ENCODE data around the gene AMBP.

AMBP gene

DNA sequence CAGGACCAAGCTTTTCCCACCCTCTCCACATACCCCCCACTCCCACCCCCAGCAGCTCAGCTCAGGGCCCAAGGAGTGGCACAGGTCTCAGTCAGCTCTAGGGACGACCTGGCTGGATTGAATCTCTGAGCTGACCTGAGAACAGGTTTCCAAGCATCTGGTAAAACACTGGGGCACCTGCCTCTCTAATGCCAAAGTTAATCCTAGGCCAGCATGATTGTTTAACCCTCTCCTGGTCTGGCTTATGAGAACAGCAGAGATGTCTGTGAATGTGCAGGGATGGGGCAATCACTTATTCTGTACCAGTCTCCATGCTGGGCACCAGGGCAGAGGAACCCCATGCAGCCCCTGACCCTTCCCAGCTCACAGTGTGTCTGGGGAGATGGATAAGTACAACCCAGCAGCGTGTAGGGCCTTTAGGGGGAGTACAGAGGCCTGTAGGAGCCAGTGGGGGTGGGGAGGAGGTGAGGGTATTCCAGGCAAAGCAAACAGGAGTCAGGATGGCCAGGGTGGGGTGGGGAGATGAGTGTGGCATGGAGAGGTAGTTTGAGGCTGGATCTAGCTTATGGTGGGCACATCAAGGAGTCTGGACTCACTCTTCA is 21.7 kb upstream of the AMBP start:
- no peak for DNase-seq
- 0 out of 2 replicates have a peak, but pooled peaks cover 2% of the 10 kb centered on the region for H3K9me3 ChIP-seq
- TF ChIP-seq, protein P1, sequence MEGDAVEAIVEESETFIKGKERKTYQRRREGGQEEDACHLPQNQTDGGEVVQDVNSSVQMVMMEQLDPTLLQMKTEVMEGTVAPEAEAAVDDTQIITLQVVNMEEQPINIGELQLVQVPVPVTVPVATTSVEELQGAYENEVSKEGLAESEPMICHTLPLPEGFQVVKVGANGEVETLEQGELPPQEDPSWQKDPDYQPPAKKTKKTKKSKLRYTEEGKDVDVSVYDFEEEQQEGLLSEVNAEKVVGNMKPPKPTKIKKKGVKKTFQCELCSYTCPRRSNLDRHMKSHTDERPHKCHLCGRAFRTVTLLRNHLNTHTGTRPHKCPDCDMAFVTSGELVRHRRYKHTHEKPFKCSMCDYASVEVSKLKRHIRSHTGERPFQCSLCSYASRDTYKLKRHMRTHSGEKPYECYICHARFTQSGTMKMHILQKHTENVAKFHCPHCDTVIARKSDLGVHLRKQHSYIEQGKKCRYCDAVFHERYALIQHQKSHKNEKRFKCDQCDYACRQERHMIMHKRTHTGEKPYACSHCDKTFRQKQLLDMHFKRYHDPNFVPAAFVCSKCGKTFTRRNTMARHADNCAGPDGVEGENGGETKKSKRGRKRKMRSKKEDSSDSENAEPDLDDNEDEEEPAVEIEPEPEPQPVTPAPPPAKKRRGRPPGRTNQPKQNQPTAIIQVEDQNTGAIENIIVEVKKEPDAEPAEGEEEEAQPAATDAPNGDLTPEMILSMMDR (IDR thresholded peaks at IDR 0.05; ENCODE audit: low read depth, low read length): no peak
- H3K4me3 ChIP-seq (ENCODE audit: low read depth, low read length): no peak overlapping the region
- H3K4me1 ChIP-seq: no peaks in the 10 kb centered on the region
- H3K27me3 ChIP-seq: peaks cover 26% of the 10 kb centered on the region
- H3K36me3 ChIP-seq: no peaks in the 10 kb centered on the region

DNA sequence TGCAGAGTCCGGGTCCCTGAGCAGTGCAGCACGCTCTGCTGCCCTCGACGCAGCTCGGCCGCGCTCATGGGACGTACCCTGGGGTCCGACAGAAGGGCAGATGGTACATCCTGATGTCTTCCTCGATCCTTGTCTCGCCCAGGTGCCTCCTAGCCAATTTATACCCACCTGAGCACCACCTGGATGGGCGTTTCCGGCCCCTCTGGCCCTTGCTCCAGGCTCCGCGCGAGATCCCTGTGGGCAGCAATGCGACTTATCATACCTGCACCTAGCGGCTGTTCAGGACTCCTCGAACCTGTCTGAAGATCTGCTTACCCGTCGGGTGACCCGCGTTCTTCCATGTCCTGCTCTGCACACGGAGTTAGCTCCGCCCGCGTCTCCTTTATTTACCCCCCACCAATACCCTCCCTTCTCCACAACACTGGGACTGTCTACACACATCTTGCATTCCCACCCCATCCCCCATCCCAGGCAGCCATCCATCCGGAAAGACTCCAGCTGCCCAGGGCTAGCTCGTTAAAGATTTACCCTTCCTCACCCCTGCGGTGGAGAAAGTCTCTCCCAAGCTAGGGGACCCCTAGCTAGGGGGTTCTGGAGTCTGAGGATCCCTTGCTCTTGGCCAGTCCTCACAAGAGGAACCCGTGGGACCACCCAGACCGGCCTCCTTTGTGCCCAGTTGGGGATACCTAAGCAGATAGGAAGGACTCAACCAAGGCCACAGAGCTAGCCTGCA is 21.0 kb upstream of the AMBP start, which contains the start of gene KIF12:
KIF12 (minus strand) TSS at position 357 of the 733 bp plus-strand sequence; CDS start at position 341, 16 bp downstream.
- no peaks in the 10 kb centered on the region for H3K36me3 ChIP-seq
- H3K9me3 ChIP-seq: 0 out of 2 replicates have a peak, but pooled peaks cover 2% of the 10 kb centered on the region
- TF ChIP-seq, protein P1 (IDR thresholded peaks at IDR 0.05; ENCODE audit: low read depth, low read length): no peak
- H3K27me3 ChIP-seq: peaks cover 19% of the 10 kb centered on the region
- DNase-seq: no peak
- H3K4me3 ChIP-seq (ENCODE audit: low read depth, low read length): peak within 1 kb of the TSS; percentile 29; the same call in 1 of the 2 replicates
- no peaks in the 10 kb centered on the region for H3K4me1 ChIP-seq

DNA sequence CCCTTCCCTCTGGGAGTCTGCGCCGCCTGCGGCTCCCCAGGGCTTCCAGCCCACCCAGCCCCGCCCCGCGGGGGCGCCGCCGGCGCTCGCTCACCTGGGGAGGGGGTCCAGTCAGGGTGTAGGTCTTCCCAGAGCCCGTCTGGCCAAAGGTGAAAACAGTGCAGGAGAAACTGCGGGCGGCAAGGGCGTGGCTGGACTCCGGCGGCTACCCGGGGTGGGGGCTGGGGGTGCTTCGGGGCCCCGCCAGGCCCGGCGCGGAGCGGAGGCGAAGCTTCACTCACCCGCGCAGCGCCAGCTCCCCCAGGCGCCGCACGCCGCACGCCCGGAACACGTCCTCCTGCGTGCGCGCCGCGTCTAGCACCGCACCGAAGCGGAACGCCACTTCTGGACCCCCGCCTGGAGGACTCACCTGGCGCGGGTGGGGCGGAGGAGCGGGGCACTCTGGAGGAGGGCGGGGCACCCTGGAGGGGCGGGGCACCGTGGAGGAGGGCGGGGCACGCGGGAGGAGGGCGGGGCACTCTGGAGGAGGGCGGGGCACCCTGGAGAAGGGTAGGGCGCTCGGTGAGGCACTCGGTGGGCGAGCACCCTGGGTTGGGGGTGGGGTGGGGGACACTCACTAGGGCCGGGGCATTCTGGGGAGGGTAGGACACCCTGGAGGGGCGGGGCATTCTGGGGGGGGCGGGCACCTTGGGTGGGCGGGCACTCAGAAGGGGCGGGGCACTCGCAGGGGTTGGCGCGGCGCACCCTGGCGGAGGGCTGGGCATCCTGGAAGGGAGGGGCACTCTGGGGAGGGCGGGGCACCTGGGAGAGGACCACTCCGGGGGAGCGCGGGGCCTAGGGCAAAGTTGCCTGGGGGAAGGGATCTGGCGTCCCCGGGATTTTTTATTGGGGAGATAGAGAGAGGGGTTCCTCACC is 20.2 kb upstream of the AMBP start:
- H3K9me3 ChIP-seq: 0 out of 2 replicates have a peak, but pooled peaks cover 2% of the 10 kb centered on the region

DNA sequence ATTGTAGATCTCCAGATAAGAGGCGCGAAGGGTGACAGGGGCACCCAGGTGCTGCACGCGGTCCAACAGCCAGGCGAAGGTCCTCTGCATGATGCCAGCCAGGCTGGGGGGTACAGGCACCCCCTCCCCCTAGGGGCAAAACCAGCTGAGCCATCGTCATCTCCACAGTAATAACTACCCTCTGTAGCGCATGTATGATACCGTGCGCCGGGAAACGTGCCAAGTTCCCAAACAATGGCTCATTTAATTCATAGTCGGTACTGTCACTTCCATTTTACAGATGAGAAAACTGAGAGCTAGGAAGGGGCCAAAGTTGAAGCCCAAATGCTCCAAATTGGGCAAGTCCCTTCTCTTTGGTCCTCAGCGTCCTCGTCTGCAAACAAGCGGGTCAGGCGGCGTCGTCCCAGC is 19.5 kb upstream of the AMBP start:
- TF ChIP-seq, protein P1 (IDR thresholded peaks at IDR 0.05; ENCODE audit: low read depth, low read length): no peak
- Histone ChIP-seq H3K36me3 (no peaks in the 10 kb centered on the region), H3K9me3 (0 out of 2 replicates have a peak, but pooled peaks cover 2% of the 10 kb centered on the region), H3K27me3 (peaks cover 13% of the 10 kb centered on the region; the same call in 1 of the 2 replicates), H3K4me3 (ENCODE audit: low read depth, low read length) (peak overlapping the region; percentile 29; the same call in 1 of the 2 replicates), H3K4me1 (no peaks in the 10 kb centered on the region)
- no peak for DNase-seq

More for the DNA sequence above, 20.2 kb upstream of the AMBP start:
- Histone ChIP-seq H3K36me3 (no peaks in the 10 kb centered on the region), H3K27me3 (peaks cover 16% of the 10 kb centered on the region; the same call in 1 of the 2 replicates), H3K4me1 (no peaks in the 10 kb centered on the region), H3K4me3 (ENCODE audit: low read depth, low read length) (peak overlapping the region; percentile 29; the same call in 1 of the 2 replicates)
- DNase-seq: peak; percentile 80
- TF ChIP-seq, protein P1 (IDR thresholded peaks at IDR 0.05; ENCODE audit: low read depth, low read length): no peak

DNA sequence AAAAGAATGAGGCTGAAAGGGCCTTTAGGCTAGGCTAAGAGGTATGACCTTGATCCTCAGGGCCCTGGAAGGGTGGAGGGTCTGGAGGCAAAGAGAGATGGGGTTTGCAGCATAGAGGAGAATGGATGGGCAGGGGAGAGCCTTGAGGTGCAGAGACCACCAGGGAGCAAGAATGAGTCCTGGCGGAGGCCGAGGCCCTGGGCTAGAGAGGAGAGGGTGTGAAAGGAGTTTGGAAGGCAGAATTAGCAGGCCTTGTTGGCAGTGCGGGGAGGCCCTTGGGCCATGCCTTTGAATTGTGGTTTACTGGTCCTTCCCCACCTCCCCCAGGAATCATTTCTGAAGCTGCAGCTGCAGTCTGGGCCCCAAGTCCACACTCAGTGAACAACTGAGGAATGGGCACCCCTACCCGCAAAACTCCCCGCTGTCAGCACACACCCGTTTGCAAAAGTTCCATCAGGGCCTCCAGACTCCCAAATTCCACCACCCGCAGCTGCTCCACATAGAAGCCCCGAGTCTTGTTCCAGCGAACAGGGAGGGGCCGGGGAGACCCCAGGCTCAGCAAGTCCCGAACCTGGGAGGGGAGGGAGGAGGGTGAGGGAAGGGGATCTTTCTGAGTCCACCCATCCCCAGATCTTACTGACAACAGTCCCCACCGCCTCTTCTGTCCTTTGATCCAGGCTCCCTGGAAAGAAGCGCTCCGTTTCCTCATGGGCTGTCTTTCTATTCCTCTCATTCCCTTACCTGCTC is 18.9 kb upstream of the AMBP start:
- no peaks in the 10 kb centered on the region for H3K4me1 ChIP-seq
- 0 out of 2 replicates have a peak, but pooled peaks cover 2% of the 10 kb centered on the region for H3K9me3 ChIP-seq
- TF ChIP-seq, protein P1 (IDR thresholded peaks at IDR 0.05; ENCODE audit: low read depth, low read length): no peak
- no peak for DNase-seq
- no peaks in the 10 kb centered on the region for H3K36me3 ChIP-seq
- no peak overlapping the region for H3K4me3 ChIP-seq (ENCODE audit: low read depth, low read length)
- H3K27me3 ChIP-seq: peaks cover 13% of the 10 kb centered on the region; the same call in 1 of the 2 replicates
